Thyroid gland (tissue), 4 donors: Measurements from ENCODE around the gene NPPA. TPM values are rescaled to one million over a fixed set of nuclear protein-coding genes. Genes with fewer than 3 reads are reported as not detected.

ENCODE experiments used
- DNase-seq, 2 donors: peaks; one replicate each; pipeline ENCODE4 v3.0.0-alpha.2; 2019
- H3K27ac ChIP-seq, 3 donors: fragments of 200-600 bp; sonication (generic); 1 replicate in 2 of 3; 2 replicates in 1 of 3; pipeline ENCODE4 v1.5.1; 2016 to 2019; ENCODE audit warnings: mild to moderate bottlenecking in 1 of 3, moderate library complexity in 1 of 3
- H3K27me3 ChIP-seq: fragments of 200-600 bp; sonication (generic); one replicate; pipeline ENCODE4 v1.5.1; 2019
- H3K36me3 ChIP-seq, 2 donors: fragments of 200-600 bp; sonication (generic); one replicate each; pipeline ENCODE4 v1.5.1; 2016 to 2019
- H3K4me1 ChIP-seq, 2 donors: fragments of 200-600 bp; sonication (generic); one replicate each; pipeline ENCODE4 v1.5.1; 2017 to 2019
- H3K4me3 ChIP-seq, 3 donors: fragments of 200-600 bp; sonication (generic); replicated peaks in 1 of 3; 1 replicate in 2 of 3; 2 replicates in 1 of 3; pipeline ENCODE4 v1.5.1; 2016; ENCODE audit warnings: mild to moderate bottlenecking in 1 of 3
- H3K9me3 ChIP-seq: fragments of 200-600 bp; sonication (generic); one replicate; pipeline ENCODE4 v1.5.1; 2017
- POLR2A ChIP-seq, 2 donors: fragments of 450-650 bp; IDR thresholded peaks; one replicate each; pipeline ENCODE4 v1.6.1; 2017; ENCODE audit warnings: antibody characterized with exemption in 2 of 2, mild to moderate bottlenecking in 2 of 2, moderate library complexity in 1 of 2
- WGBS, 2 donors: methylation state at CpG; one replicate each; pipeline ENCODE4 v1.1.5; 2017; 5-methylcytosine and 5-hydroxymethylcytosine counted together
- intact Hi-C: fragments of 100-400 bp; cut with DNase I; formaldehyde crosslinking; loops from one replicate; pipeline ENCODE4 v1.15.1; 2023
- total RNA-seq, 4 donors: library from RNA; depleted of rRNA; stranded (reverse); fragments of >200 nt; gene quantifications; one replicate each; pipeline ENCODE4 v1.2.3, GENCODE V29; 2016
- TF ChIP-seq, protein P1 (sequence below), 6 experiments: fragments of 200-600 bp in 3 of 6; fragments of 450-650 bp in 3 of 6; sonication (generic) in 3 of 6; IDR thresholded peaks; one replicate each; pipeline ENCODE4 v1.5.1; 2016 to 2019; ENCODE audit warnings: antibody characterized with exemption in 6 of 6, mild to moderate bottlenecking in 2 of 6, inconsistent platforms in 1 of 6, moderate library complexity in 1 of 6

Gene NPPA
- total RNA-seq, 4 donors from 2014 or later: not detected

DNA sequence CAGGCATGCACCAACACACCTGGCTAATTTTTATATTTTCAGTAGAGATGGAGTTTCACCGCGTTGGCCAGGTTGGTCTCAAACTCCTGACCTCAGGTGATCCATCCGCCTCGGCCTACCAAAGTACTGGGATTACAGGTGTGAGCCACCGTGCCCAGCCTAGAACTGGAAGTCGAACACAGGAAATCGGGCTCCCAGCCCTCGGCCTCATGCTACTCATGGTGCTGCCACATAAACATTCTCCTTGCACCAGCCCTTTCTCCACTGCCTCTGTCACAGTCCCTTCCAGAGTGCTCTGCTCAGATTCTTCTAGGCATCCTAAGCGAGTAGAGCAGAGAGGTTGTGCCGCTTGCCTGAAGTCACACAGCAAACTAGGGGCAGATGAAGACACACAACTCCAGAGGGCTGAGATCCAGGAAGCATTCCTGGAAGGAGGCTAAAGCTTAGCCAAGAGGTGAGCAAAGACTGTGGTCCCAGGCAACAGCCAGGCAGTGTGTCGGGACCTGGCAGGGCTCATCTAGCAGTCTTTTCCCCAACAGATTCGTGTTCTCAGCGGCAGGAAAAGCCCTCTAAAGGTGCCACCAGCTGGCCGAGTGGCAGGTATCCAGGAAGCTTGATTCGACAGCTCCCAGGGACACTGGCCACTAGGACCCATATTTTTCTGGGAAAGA is 40.8 kb upstream of the NPPA start:
- no peaks in the 10 kb centered on the region for H3K36me3 ChIP-seq
- no peaks in the 10 kb centered on the region for H3K9me3 ChIP-seq
- 82 to 85% methylated on average over 15 of the region's 15 CpGs for WGBS, 2 donors
- H3K27ac ChIP-seq: no peak overlapping the region
- intact Hi-C loops: no loop called here
- no peaks in the 10 kb centered on the region for H3K27me3 ChIP-seq
- no peak overlapping the region for H3K4me3 ChIP-seq
- TF ChIP-seq POLR2A (IDR thresholded peaks at IDR 0.05): no peak
- TF ChIP-seq, protein P1, sequence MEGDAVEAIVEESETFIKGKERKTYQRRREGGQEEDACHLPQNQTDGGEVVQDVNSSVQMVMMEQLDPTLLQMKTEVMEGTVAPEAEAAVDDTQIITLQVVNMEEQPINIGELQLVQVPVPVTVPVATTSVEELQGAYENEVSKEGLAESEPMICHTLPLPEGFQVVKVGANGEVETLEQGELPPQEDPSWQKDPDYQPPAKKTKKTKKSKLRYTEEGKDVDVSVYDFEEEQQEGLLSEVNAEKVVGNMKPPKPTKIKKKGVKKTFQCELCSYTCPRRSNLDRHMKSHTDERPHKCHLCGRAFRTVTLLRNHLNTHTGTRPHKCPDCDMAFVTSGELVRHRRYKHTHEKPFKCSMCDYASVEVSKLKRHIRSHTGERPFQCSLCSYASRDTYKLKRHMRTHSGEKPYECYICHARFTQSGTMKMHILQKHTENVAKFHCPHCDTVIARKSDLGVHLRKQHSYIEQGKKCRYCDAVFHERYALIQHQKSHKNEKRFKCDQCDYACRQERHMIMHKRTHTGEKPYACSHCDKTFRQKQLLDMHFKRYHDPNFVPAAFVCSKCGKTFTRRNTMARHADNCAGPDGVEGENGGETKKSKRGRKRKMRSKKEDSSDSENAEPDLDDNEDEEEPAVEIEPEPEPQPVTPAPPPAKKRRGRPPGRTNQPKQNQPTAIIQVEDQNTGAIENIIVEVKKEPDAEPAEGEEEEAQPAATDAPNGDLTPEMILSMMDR (IDR thresholded peaks at IDR 0.05): no peak
- H3K4me1 ChIP-seq: no peaks in the 10 kb centered on the region
- no peak for DNase-seq

- intact Hi-C loops: no loop called here
- Histone ChIP-seq H3K4me1 (peaks cover 0 to 4% of the 10 kb centered on the region in 2 donors), H3K9me3 (no peaks in the 10 kb centered on the region), H3K36me3 (no peaks in the 10 kb centered on the region), H3K27ac (no peak overlapping the region), H3K27me3 (no peaks in the 10 kb centered on the region), H3K4me3 (no peak overlapping the region)
- no peak for TF ChIP-seq POLR2A (IDR thresholded peaks at IDR 0.05)
- TF ChIP-seq, protein P1 (IDR thresholded peaks at IDR 0.05): no peak
- no peak for DNase-seq
- WGBS, 2 donors: 91% methylated on average over 6 to 7 of the region's 7 CpGs
These were observed 40.1 kb upstream of the NPPA start for GRCh38 chr1:11887666-11888007.

DNA sequence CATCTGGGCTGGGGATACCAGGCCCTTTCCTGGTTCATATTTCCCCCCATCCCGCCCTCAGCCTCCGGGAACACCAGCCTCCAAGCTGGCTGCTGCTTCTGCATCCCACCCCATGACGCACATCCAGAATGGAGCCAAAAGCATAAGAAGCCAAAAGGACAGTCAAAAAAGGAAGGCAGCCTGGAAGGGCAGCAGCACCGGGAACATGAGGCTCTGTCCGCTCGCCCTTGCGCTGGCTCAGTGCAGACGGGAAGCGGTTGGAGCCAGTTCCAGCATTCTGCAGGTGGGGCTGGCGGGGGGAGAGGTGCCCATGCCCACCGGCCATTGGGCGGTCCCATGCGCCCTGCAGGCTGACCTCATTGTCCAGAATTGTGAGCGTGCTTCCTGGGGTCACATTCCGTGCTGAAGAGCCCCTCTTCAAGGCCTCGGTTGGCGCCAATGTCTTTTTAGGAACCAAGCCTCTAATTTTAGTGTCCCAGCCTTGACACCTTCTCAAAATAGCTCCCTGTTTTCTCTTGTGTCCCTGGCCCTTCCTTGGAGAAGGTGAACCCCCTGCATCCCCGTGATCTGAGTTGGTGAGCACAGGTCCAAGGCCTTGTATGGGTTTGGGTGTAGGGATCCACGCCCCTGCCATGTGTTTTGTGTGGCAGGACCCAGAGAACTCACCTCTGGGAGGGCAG is 39.5 kb upstream of the NPPA start:
- TF ChIP-seq, protein P1 (IDR thresholded peaks at IDR 0.05): no peak
- TF ChIP-seq POLR2A (IDR thresholded peaks at IDR 0.05): no peak
- H3K27me3 ChIP-seq: no peaks in the 10 kb centered on the region
- WGBS, 2 donors: 81 to 88% methylated on average over 7 to 19 of the region's 19 CpGs

GRCh38 chr1:11885916-11886315 is 38.3 kb upstream of the NPPA start:
- no peak overlapping the region for H3K4me3 ChIP-seq
- WGBS, 2 donors: 68 to 73% methylated on average over 6 of the region's 6 CpGs
- H3K9me3 ChIP-seq: no peaks in the 10 kb centered on the region
- H3K4me1 ChIP-seq: peaks cover 7 to 11% of the 10 kb centered on the region in 2 donors
- no peaks in the 10 kb centered on the region for H3K27me3 ChIP-seq
- no peak for TF ChIP-seq POLR2A (IDR thresholded peaks at IDR 0.05)
- TF ChIP-seq, protein P1 (IDR thresholded peaks at IDR 0.05): no peak
- H3K36me3 ChIP-seq: no peaks in the 10 kb centered on the region
- no peak for DNase-seq
- peak overlapping the region in 1 of 3 donors; percentile 53 for H3K27ac ChIP-seq
- intact Hi-C loops: no loop called here

More for the DNA sequence above, 39.5 kb upstream of the NPPA start:
- H3K36me3 ChIP-seq: no peaks in the 10 kb centered on the region
- peaks cover 0 to 4% of the 10 kb centered on the region in 2 donors for H3K4me1 ChIP-seq
- H3K4me3 ChIP-seq: no peak overlapping the region
- no peaks in the 10 kb centered on the region for H3K9me3 ChIP-seq
- DNase-seq: peak in 1 of 2 donors; percentile 30
- no peak overlapping the region for H3K27ac ChIP-seq
- intact Hi-C loops: no loop called here
